Neural progenitor cell (in vitro differentiated cells): ENCODE measurements around the gene CELF5. TPM values are rescaled to one million over a fixed set of nuclear protein-coding genes. Genes with fewer than 3 reads are reported as not detected.
"Not testable (repeated sequence)": the region's sequence is repeated elsewhere in the genome, so short reads cannot be mapped to it uniquely, and the experiment has no call there.

ENCODE experiments used
- DNase-seq: peaks from one replicate; pipeline ENCODE4 v3.0.0-alpha.2; 2016; ENCODE audit warnings: low spot score
- H2AFZ ChIP-seq: fragments of 200-600 bp; sonication (generic); replicated peaks from 2 replicates; pipeline ENCODE4 v1.6.1; 2016; ENCODE audit warnings: antibody characterized with exemption
- H3F3A ChIP-seq: fragments of 200-600 bp; sonication (generic); 2 replicates; pipeline ENCODE4 v1.6.1; 2016; ENCODE audit warnings: antibody characterized with exemption, low read depth
- H3K27ac ChIP-seq: fragments of 200-600 bp; sonication (generic); 2 replicates; pipeline ENCODE4 v1.5.1; 2016; ENCODE audit warnings: mild to moderate bottlenecking
- H3K27me3 ChIP-seq: fragments of 200-600 bp; sonication (generic); 2 replicates; pipeline ENCODE4 v1.6.1; 2016; ENCODE audit warnings: mild to moderate bottlenecking, moderate library complexity
- H3K36me3 ChIP-seq: fragments of 200-600 bp; sonication (generic); 2 replicates; pipeline ENCODE4 v1.5.1; 2016
- H3K4me1 ChIP-seq: fragments of 200-600 bp; sonication (generic); 2 replicates; pipeline ENCODE4 v1.6.1; 2016; ENCODE audit warnings: mixed run types
- H3K4me2 ChIP-seq: fragments of 200-600 bp; sonication (generic); 2 replicates; pipeline ENCODE4 v1.6.1; 2016
- H3K4me3 ChIP-seq: fragments of 200-600 bp; sonication (generic); 2 replicates; pipeline ENCODE4 v1.5.1; 2016
- H3K79me2 ChIP-seq: fragments of 200-600 bp; sonication (generic); 2 replicates; pipeline ENCODE4 v1.6.1; 2016; ENCODE audit warnings: low read depth
- H3K9ac ChIP-seq: fragments of 200-600 bp; sonication (generic); 2 replicates; pipeline ENCODE4 v1.6.1; 2016
- H3K9me3 ChIP-seq: fragments of 200-600 bp; sonication (generic); 2 replicates; pipeline ENCODE4 v1.5.1; 2016; ENCODE audit warnings: low read depth
- H4K20me1 ChIP-seq: fragments of 200-600 bp; sonication (generic); 2 replicates; pipeline ENCODE4 v1.6.1; 2016; ENCODE audit warnings: low read depth
- H3K27ac Mint-ChIP-seq: 3 replicates; pipeline ENCODE4 v1.8.0; 2021; ENCODE audit warnings: mixed read lengths
- H3K27me3 Mint-ChIP-seq: 2 replicates; pipeline ENCODE4 v1.8.0; 2022; ENCODE audit warnings: low read depth, mild to moderate bottlenecking, inconsistent platforms, moderate library complexity, mixed read lengths; ENCODE audit not compliant: insufficient read depth
- H3K36me3 Mint-ChIP-seq: 3 replicates; pipeline ENCODE4 v1.8.0; 2021; ENCODE audit warnings: mixed read lengths
- H3K4me1 Mint-ChIP-seq: 3 replicates; pipeline ENCODE4 v1.8.0; 2021; ENCODE audit warnings: mixed read lengths
- H3K4me3 Mint-ChIP-seq: 3 replicates; pipeline ENCODE4 v1.8.0; 2021; ENCODE audit warnings: mild to moderate bottlenecking, moderate library complexity, mixed read lengths
- H3K9me3 Mint-ChIP-seq: 3 replicates; pipeline ENCODE4 v1.8.0; 2020; ENCODE audit warnings: mixed read lengths
- EZH2 ChIP-seq: fragments of 200-600 bp; sonication (generic); IDR thresholded peaks from 2 replicates; pipeline ENCODE4 v1.6.1; 2017; ENCODE audit warnings: antibody characterized with exemption, mild to moderate bottlenecking, moderate library complexity
- EZH2phosphoT487 ChIP-seq: fragments of 200-600 bp; sonication (generic); IDR thresholded peaks from 2 replicates; pipeline ENCODE4 v1.6.1; 2017; ENCODE audit warnings: antibody characterized with exemption
- total RNA-seq: library from RNA; depleted of rRNA; stranded (reverse); fragments of >200 nt; gene quantifications from 2 replicates; pipeline ENCODE4 v1.2.3, GENCODE V29; 2015; ENCODE audit warnings: low replicate concordance
- TF ChIP-seq, protein P1 (sequence below): fragments of 200-600 bp; sonication (generic); IDR thresholded peaks from 2 replicates; pipeline ENCODE4 v1.5.1; 2017; ENCODE audit warnings: antibody characterized with exemption, mild to moderate bottlenecking

CELF5 gene
- total RNA-seq, 1 donor from 2014 or later = 7.9 TPM

DNA sequence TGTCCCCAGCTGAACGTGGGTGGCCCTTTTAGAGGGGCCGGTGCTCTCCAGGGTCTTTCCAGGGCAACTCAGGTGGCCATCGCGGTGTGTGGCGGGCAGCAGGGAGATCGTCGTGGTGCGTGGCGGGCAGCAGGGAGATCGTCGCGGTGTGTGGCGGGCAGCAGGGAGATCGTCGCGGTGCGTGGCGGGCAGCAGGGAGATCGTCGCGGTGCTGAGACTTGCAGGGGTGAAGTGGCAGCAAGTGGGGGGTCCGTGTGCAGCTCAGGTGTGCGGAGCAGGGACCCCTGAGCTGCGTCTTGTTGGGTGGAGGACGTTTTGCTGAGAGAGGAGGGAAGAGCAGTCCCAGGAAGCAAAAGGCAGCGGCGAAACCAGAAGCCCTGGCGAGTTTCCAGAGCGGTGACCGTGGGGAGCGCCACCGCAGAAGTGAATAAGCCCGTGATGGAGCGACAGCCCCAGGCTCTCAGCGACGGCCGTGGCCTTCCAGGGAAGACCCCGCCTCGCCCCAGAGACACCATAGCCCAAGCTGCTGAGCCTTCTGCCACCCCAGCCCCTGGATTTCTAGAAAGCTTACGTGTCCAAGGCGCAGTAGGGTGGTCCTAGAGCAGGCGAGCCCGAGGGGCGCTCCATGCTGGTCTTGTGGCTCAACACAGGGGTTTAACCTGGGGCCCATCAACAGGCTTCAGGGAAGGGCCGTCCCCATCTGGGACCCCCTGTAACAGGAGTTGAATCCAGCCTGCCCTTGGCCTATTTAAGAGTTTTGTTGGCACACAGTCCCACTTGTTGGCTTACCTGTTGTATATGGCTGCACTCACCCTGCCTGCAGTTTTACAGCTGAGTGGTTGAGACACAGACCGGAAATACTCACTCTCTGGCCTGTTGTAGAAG lies 33.3 kb upstream of the CELF5 start:
- Histone ChIP-seq H3K27ac (no peak overlapping the region), H3K4me2 (no peak overlapping the region), H3K9ac (no peak overlapping the region), H4K20me1 (peaks cover 53% of the 10 kb centered on the region), H3F3A (no peaks in the 10 kb centered on the region), H3K4me1 (peaks cover 10% of the 10 kb centered on the region), H3K4me3 (no peak overlapping the region), H3K9me3 (no peaks in the 10 kb centered on the region), H2AFZ (no peak overlapping the region), H3K27me3 (no peaks in the 10 kb centered on the region), H3K79me2 (peaks cover 53% of the 10 kb centered on the region), H3K36me3 (no peaks in the 10 kb centered on the region)
- TF ChIP-seq EZH2 = no peak
- TF ChIP-seq, protein P1, sequence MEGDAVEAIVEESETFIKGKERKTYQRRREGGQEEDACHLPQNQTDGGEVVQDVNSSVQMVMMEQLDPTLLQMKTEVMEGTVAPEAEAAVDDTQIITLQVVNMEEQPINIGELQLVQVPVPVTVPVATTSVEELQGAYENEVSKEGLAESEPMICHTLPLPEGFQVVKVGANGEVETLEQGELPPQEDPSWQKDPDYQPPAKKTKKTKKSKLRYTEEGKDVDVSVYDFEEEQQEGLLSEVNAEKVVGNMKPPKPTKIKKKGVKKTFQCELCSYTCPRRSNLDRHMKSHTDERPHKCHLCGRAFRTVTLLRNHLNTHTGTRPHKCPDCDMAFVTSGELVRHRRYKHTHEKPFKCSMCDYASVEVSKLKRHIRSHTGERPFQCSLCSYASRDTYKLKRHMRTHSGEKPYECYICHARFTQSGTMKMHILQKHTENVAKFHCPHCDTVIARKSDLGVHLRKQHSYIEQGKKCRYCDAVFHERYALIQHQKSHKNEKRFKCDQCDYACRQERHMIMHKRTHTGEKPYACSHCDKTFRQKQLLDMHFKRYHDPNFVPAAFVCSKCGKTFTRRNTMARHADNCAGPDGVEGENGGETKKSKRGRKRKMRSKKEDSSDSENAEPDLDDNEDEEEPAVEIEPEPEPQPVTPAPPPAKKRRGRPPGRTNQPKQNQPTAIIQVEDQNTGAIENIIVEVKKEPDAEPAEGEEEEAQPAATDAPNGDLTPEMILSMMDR = no peak
- no peak for TF ChIP-seq EZH2phosphoT487
- no peak for DNase-seq
- Mint-ChIP-seq H3K4me1 (peaks cover 9% of the 10 kb centered on the region), H3K9me3 (no peaks in the 10 kb centered on the region), H3K27ac (peak overlapping the region; percentile 42), H3K27me3 (no peaks in the 10 kb centered on the region), H3K4me3 (no peak overlapping the region), H3K36me3 (peaks cover 5% of the 10 kb centered on the region)

DNA sequence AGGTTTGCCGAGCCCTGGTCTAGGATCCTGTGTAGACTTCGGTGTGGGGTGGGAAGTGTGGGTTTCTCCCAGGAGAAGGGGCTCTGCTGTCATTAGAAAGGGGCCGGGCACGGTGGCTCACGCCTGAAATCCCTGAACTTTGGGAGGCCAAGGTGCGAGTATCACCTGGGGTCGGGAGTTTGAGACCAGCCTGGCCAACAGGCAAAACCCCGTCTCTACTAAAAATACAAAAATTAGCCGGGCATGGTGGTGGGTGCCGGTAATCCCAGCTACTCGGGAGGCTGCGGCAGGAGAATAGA lies 32.7 kb upstream of the CELF5 start:
- not testable (repeated sequence) for H3K9me3 Mint-ChIP-seq, H3K27me3 Mint-ChIP-seq, H3F3A ChIP-seq, H3K4me3 ChIP-seq, H3K27me3 ChIP-seq, H3K36me3 ChIP-seq, DNase-seq, H3K4me1 Mint-ChIP-seq, H3K9me3 ChIP-seq, H3K9ac ChIP-seq, H3K36me3 Mint-ChIP-seq, H3K27ac Mint-ChIP-seq, H3K4me2 ChIP-seq, H2AFZ ChIP-seq, H3K4me3 Mint-ChIP-seq, H3K27ac ChIP-seq, H3K4me1 ChIP-seq
- Histone ChIP-seq H4K20me1 (peaks cover 47% of the 10 kb centered on the region), H3K79me2 (peaks cover 47% of the 10 kb centered on the region)

DNA sequence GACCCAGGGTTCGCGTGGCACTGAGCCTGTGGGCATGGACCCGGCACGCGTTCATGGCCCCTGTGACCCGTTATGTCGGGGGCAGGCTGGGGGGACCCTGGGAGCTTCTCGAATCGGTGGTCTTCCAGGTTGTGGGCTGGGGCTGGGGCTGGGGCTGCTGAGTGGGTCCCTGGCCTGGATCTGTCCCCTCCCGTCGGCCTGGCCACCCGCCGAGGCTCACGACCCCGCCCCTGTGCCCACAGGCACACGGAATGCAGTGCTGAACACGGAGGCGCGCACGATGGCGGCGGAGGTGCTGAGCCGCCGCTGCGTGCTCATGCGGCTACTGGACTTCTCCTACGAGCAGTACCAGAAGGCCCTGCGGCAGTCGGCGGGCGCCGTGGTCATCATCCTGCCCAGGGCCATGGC lies 32.2 kb upstream of the CELF5 start:
- Histone ChIP-seq H3F3A (no peaks in the 10 kb centered on the region), H3K36me3 (no peaks in the 10 kb centered on the region), H3K27ac (no peak overlapping the region), H3K4me3 (no peak overlapping the region), H3K9me3 (no peaks in the 10 kb centered on the region), H3K4me1 (peaks cover under 1% of the 10 kb centered on the region), H4K20me1 (peaks cover 43% of the 10 kb centered on the region), H2AFZ (no peak overlapping the region), H3K9ac (no peak overlapping the region), H3K79me2 (peaks cover 42% of the 10 kb centered on the region), H3K27me3 (no peaks in the 10 kb centered on the region), H3K4me2 (no peak overlapping the region)
- Mint-ChIP-seq H3K4me1 (peaks cover 1% of the 10 kb centered on the region), H3K36me3 (peaks cover 5% of the 10 kb centered on the region), H3K27me3 (no peaks in the 10 kb centered on the region), H3K4me3 (no peak overlapping the region), H3K9me3 (no peaks in the 10 kb centered on the region), H3K27ac (no peak overlapping the region)
- TF ChIP-seq EZH2phosphoT487 (no peak), EZH2 (no peak)
- TF ChIP-seq, protein P1 = no peak
- DNase-seq = no peak

DNA sequence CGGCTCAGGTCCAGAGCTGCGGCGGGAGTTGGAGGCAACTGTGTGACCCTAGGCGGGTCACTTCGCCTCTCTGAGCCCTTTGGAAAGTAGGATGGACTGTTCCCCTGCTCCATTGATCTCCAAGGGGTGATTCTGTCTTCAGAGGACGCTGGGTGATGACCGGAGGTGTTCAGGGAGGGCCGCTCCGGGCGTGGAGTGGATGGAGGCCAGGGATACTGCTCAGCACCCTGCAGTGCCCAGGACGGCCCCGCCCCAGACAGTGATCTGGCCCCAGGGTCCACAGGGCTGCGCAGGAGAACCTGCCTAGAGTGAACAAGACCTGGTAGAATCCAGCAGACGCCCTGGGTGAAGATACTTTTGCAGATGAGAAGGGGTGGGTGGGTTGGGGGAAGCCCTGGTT lies 31.8 kb upstream of the CELF5 start:
- no peaks in the 10 kb centered on the region for H3K36me3 ChIP-seq
- H3K4me1 ChIP-seq = no peaks in the 10 kb centered on the region
- H3K79me2 ChIP-seq = peaks cover 38% of the 10 kb centered on the region
- TF ChIP-seq, protein P1 = no peak
- TF ChIP-seq EZH2phosphoT487 = no peak
- no peak for TF ChIP-seq EZH2
- Mint-ChIP-seq H3K27me3 (no peaks in the 10 kb centered on the region), H3K4me1 (no peaks in the 10 kb centered on the region), H3K9me3 (no peaks in the 10 kb centered on the region), H3K27ac (no peak overlapping the region), H3K36me3 (peaks cover 5% of the 10 kb centered on the region), H3K4me3 (no peak overlapping the region)
- DNase-seq = no peak
- no peak overlapping the region for H3K27ac ChIP-seq
- no peak overlapping the region for H3K9ac ChIP-seq
- no peaks in the 10 kb centered on the region for H3F3A ChIP-seq
- no peak overlapping the region for H2AFZ ChIP-seq
- H4K20me1 ChIP-seq = peaks cover 38% of the 10 kb centered on the region
- H3K4me3 ChIP-seq = no peak overlapping the region
- no peaks in the 10 kb centered on the region for H3K9me3 ChIP-seq
- no peak overlapping the region for H3K4me2 ChIP-seq
- H3K27me3 ChIP-seq = no peaks in the 10 kb centered on the region
